Omental fat pad (tissue), 4 donors: ENCODE measurements around the gene SCAPER. TPM values are rescaled to one million over a fixed set of nuclear protein-coding genes. Genes with fewer than 3 reads are reported as not detected.

Source experiments
- ATAC-seq: fragments of 150-250 bp; one replicate; pipeline ENCODE4 v1.9.1; 2016; ENCODE audit warnings: mild to moderate bottlenecking, moderate library complexity; ENCODE audit not compliant: low FRiP score
- DNase-seq: peaks from one replicate; pipeline ENCODE4 v3.0.0-alpha.2; 2019; ENCODE audit warnings: low spot score
- CTCF ChIP-seq, 3 donors: fragments of 450-650 bp; IDR thresholded peaks; one replicate each; pipeline ENCODE4 v1.5.1; 2016 to 2017; ENCODE audit warnings: antibody characterized with exemption in 3 of 3, mild to moderate bottlenecking in 3 of 3, moderate library complexity in 2 of 3
- total RNA-seq, 4 donors: library from RNA; depleted of rRNA; stranded (reverse); fragments of >200 nt; gene quantifications; one replicate each; pipeline ENCODE4 v1.1.0, GENCODE V29; 2016

SCAPER gene
- total RNA-seq, 4 donors from 2014 or later: 11.2 to 33.4 (median 22.6) TPM

- DNase-seq: no peak
- no peak for ATAC-seq
- TF ChIP-seq CTCF (IDR thresholded peaks at IDR 0.05): no peak
Observed at GRCh38 chr15:76340198-76340802, 564.8 kb downstream of the SCAPER start.

GRCh38 chr15:76339305-76340197, 565.6 kb downstream of the SCAPER start:
- no peak for TF ChIP-seq CTCF (IDR thresholded peaks at IDR 0.05)
- DNase-seq: no peak
- ATAC-seq: no peak

GRCh38 chr15:76338486-76339304, 566.4 kb downstream of the SCAPER start:
- TF ChIP-seq CTCF (IDR thresholded peaks at IDR 0.05): no peak
- DNase-seq: no peak
- ATAC-seq: no peak

- TF ChIP-seq CTCF (IDR thresholded peaks at IDR 0.05): no peak
- DNase-seq (no peak), ATAC-seq (no peak)
Observed at GRCh38 chr15:76337696-76338485, 567.2 kb downstream of the SCAPER start.

GRCh38 chr15:76337059-76337695, 568.0 kb downstream of the SCAPER start:
- ATAC-seq (no peak), DNase-seq (no peak)

More at GRCh38 chr15:76337059-76337695, 568.0 kb downstream of the SCAPER start:
- no peak for TF ChIP-seq CTCF (IDR thresholded peaks at IDR 0.05)
